Panc1 (cell line): ENCODE results near the gene FAM13A. TPM values are rescaled to one million over a fixed set of nuclear protein-coding genes. Genes with fewer than 3 reads are reported as not detected.

ENCODE experiments used
- ATAC-seq: fragments of 200-7000 bp; cut with Tn5 transposase; 2 replicates; pipeline ENCODE4 v1.9.1; 2020; ENCODE audit warnings: mild to moderate bottlenecking, moderate library complexity
- BruUV-seq: library from RNA; stranded (reverse); fragments of 400-500 nt; replicated peaks from 2 replicates; lab custom pipeline; 2021; lab: Mats Ljungman, UMichigan
- CTCF ChIA-PET: fragments of 300-600 bp; sonication (Branson Sonifier 250); formaldehyde crosslinking; loops from one replicate; lab custom pipeline; 2022; ENCODE audit warnings: antibody characterized with exemption; lab: Charles Lee
- POLR2A ChIA-PET: fragments of 300-600 bp; sonication (Branson Sonifier 250); formaldehyde crosslinking; loops from one replicate; lab custom pipeline; 2022; ENCODE audit warnings: antibody characterized with exemption; lab: Charles Lee
- DNase-seq: peaks from one replicate; pipeline ENCODE4 v3.0.0-alpha.2; 2010; ENCODE audit warnings: low read depth, low spot score
- H3K27ac ChIP-seq: 2 replicates; pipeline ENCODE4 v1.5.1; 2011; ENCODE audit warnings: mild to moderate bottlenecking, low read length, inconsistent platforms
- H3K27me3 ChIP-seq: fragments of 200-500 bp; sonication (Bioruptor generic); 2 replicates; pipeline ENCODE4 v1.6.0; 2014; ENCODE audit warnings: low read length, inconsistent platforms; ENCODE audit not compliant: control insufficient read depth, insufficient read depth
- H3K36me3 ChIP-seq: fragments of 200-500 bp; sonication (Bioruptor generic); 2 replicates; pipeline ENCODE4 v1.5.1; 2014; ENCODE audit warnings: inconsistent platforms, mild to moderate bottlenecking, low read length, moderate library complexity; ENCODE audit not compliant: control insufficient read depth, insufficient read depth
- H3K4me1 ChIP-seq: 2 replicates; pipeline ENCODE4 v1.5.1; 2011; ENCODE audit warnings: inconsistent platforms, mild to moderate bottlenecking, low read length, moderate library complexity; ENCODE audit not compliant: control insufficient read depth, insufficient read depth
- H3K4me3 ChIP-seq, 2 experiments: 2 replicates each; pipeline ENCODE4 v1.5.1; 2011 to 2012; ENCODE audit warnings: low read depth in 2 of 2, low read length in 2 of 2, mild to moderate bottlenecking in 2 of 2, inconsistent platforms in 1 of 2, moderate library complexity in 1 of 2
- H3K9me3 ChIP-seq: fragments of 200-500 bp; sonication (Bioruptor generic); 2 replicates; pipeline ENCODE4 v1.5.1; 2014; ENCODE audit warnings: low read depth, mild to moderate bottlenecking, inconsistent platforms, low read length, moderate library complexity; ENCODE audit not compliant: control insufficient read depth, insufficient read depth
- POLR2AphosphoS5 ChIP-seq: IDR thresholded peaks from 2 replicates; pipeline ENCODE4 v1.6.1; 2012; ENCODE audit warnings: mild to moderate bottlenecking, low read depth, low read length, moderate library complexity
- REST ChIP-seq, 2 experiments: IDR thresholded peaks; 2 replicates each; pipeline ENCODE4 v1.6.1; 2011 to 2012; ENCODE audit warnings: low read depth in 2 of 2, control low read depth in 1 of 2, low read length in 1 of 2, mild to moderate bottlenecking in 1 of 2, moderate library complexity in 1 of 2; ENCODE audit not compliant: insufficient read depth in 1 of 2
- SIN3A ChIP-seq: IDR thresholded peaks from 2 replicates; pipeline ENCODE4 v1.6.1; 2012; ENCODE audit warnings: low read depth, mild to moderate bottlenecking, low read length, moderate library complexity, borderline replicate concordance; ENCODE audit not compliant: insufficient read depth
- TCF7L2 ChIP-seq: IDR thresholded peaks from 2 replicates; pipeline ENCODE4 v1.6.1; 2011; ENCODE audit warnings: mild to moderate bottlenecking, low read depth, low read length, inconsistent platforms
- in situ Hi-C: cut with HindIII; loops from 2 replicates; pipeline ENCODE4 v1.10.0; 2016; ENCODE audit warnings: low sequenced_read_pairs, low pct_unique_long_range_greater_than_20kb
- intact Hi-C: fragments of 100-400 bp; cut with micrococcal nuclease; formaldehyde crosslinking; loops from one replicate; pipeline ENCODE4 v1.10.0; 2022; ENCODE audit not compliant: unreplicated experiment
- total RNA-seq: library from RNA; stranded (reverse); gene quantifications from one replicate; pipeline ENCODE4 v1.2.1, GENCODE V29; 2021; ENCODE audit not compliant: unreplicated experiment
- TF ChIP-seq, protein P1 (sequence below): fragments of 450-650 bp; IDR thresholded peaks from 2 replicates; pipeline ENCODE4 v1.5.1; 2017; ENCODE audit warnings: mild to moderate bottlenecking

The FAM13A gene
- total RNA-seq, 1 experiment from 2014 or later: 5.8 TPM

GRCh38 chr4:88737307-88737941, 319.6 kb downstream of the FAM13A start:
- DNase-seq (no peak), ATAC-seq (no peak)
- no peak overlapping the region for H3K27ac ChIP-seq
- H3K9me3 ChIP-seq: no peaks in the 10 kb centered on the region
- ChIA-PET CTCF (no interaction called here), POLR2A (no interaction called here)
- no peaks in the 10 kb centered on the region for H3K36me3 ChIP-seq
- in situ Hi-C loops: no loop called here
- intact Hi-C loops: no loop called here
- BruUV-seq: no TSS peak
- H3K4me3 ChIP-seq: no peak overlapping the region
- TF ChIP-seq, protein P1, sequence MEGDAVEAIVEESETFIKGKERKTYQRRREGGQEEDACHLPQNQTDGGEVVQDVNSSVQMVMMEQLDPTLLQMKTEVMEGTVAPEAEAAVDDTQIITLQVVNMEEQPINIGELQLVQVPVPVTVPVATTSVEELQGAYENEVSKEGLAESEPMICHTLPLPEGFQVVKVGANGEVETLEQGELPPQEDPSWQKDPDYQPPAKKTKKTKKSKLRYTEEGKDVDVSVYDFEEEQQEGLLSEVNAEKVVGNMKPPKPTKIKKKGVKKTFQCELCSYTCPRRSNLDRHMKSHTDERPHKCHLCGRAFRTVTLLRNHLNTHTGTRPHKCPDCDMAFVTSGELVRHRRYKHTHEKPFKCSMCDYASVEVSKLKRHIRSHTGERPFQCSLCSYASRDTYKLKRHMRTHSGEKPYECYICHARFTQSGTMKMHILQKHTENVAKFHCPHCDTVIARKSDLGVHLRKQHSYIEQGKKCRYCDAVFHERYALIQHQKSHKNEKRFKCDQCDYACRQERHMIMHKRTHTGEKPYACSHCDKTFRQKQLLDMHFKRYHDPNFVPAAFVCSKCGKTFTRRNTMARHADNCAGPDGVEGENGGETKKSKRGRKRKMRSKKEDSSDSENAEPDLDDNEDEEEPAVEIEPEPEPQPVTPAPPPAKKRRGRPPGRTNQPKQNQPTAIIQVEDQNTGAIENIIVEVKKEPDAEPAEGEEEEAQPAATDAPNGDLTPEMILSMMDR: no peak
- TF ChIP-seq SIN3A: no peak
- no peak for TF ChIP-seq REST (IDR thresholded peaks at IDR 0.05; ENCODE audit: insufficient read depth in 1 of 2, low read depth in 2 of 2, low read length in 1 of 2)
- TF ChIP-seq POLR2AphosphoS5: no peak
- TF ChIP-seq TCF7L2: no peak
- no peaks in the 10 kb centered on the region for H3K27me3 ChIP-seq
- no peaks in the 10 kb centered on the region for H3K4me1 ChIP-seq

DNA sequence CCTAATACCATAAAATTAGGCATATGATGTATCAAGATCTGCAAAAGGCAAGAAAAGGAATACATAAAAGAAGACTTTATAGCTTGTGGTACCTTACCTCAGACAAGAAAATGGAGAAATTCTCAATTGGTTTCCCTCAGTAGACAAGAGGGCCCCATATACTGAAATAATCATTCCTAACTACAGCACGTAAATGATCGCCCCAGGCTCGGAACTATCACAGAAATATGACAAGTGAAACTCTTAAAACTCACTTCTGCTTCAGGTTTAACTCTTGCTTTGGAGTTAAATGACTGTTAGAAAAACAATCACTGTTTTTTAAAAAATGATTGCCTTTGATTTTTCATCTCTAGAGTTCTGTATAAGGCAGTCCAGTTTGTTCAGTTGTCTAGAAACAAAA, 320.7 kb downstream of the FAM13A start:
- H3K4me1 ChIP-seq: no peaks in the 10 kb centered on the region
- no peak for ATAC-seq
- no TSS peak for BruUV-seq
- ChIA-PET POLR2A (no interaction called here), CTCF (no interaction called here)
- no peak overlapping the region for H3K4me3 ChIP-seq
- no peak for DNase-seq
- no peak overlapping the region for H3K27ac ChIP-seq
- intact Hi-C loops (no loop called here), in situ Hi-C loops (no loop called here)
- H3K36me3 ChIP-seq: no peaks in the 10 kb centered on the region
- no peaks in the 10 kb centered on the region for H3K9me3 ChIP-seq
- no peak for TF ChIP-seq TCF7L2
- no peak for TF ChIP-seq SIN3A
- TF ChIP-seq, protein P1: no peak
- no peak for TF ChIP-seq POLR2AphosphoS5
- no peak for TF ChIP-seq REST (IDR thresholded peaks at IDR 0.05; ENCODE audit: insufficient read depth in 1 of 2, low read depth in 2 of 2, low read length in 1 of 2)
- H3K27me3 ChIP-seq: no peaks in the 10 kb centered on the region
